Esophagus muscularis mucosa (tissue), 4 donors: Measurements from ENCODE around the gene LRCOL1. TPM values are rescaled to one million over a fixed set of nuclear protein-coding genes. Genes with fewer than 3 reads are reported as not detected.

Experiments
- DNase-seq: peaks from one replicate; pipeline ENCODE4 v3.0.0-alpha.2; 2017; ENCODE audit errors: extremely low spot score
- H3K27ac ChIP-seq, 4 donors: fragments of 200-600 bp; sonication (generic); replicated peaks in 1 of 4; 1 replicate in 3 of 4; 2 replicates in 1 of 4; pipeline ENCODE4 v1.5.1; 2016 to 2019; ENCODE audit warnings: mild to moderate bottlenecking in 1 of 4
- H3K27me3 ChIP-seq, 4 donors: fragments of 200-600 bp; sonication (generic); one replicate each; pipeline versions ENCODE4 v1.5.1 to v1.6.0; 2016 to 2019
- H3K36me3 ChIP-seq, 4 donors: fragments of 200-600 bp; sonication (generic); one replicate each; pipeline ENCODE4 v1.5.1; 2016 to 2019
- H3K4me1 ChIP-seq, 4 donors: fragments of 200-600 bp; sonication (generic); one replicate each; pipeline ENCODE4 v1.5.1; 2016 to 2019
- H3K4me3 ChIP-seq, 4 donors: fragments of 200-600 bp; sonication (generic); 1 replicate in 2 of 4; 2 replicates in 2 of 4; pipeline ENCODE4 v1.5.1; 2016 to 2019; ENCODE audit warnings: mild to moderate bottlenecking in 4 of 4, moderate library complexity in 1 of 4
- H3K9me3 ChIP-seq, 4 donors: fragments of 200-600 bp; sonication (generic); 1 replicate in 3 of 4; 2 replicates in 1 of 4; pipeline ENCODE4 v1.5.1; 2016 to 2019
- EP300 ChIP-seq: sonication (generic); formaldehyde crosslinking; IDR thresholded peaks from one replicate; pipeline ENCODE4 v1.6.1; 2017; ENCODE audit warnings: antibody characterized with exemption
- POLR2A ChIP-seq: fragments of 450-650 bp; IDR thresholded peaks from one replicate; pipeline ENCODE4 v1.6.1; 2017; ENCODE audit warnings: antibody characterized with exemption, moderate library complexity, mild to moderate bottlenecking, low read depth
- POLR2AphosphoS5 ChIP-seq, 2 donors: sonication (generic); formaldehyde crosslinking; IDR thresholded peaks; one replicate each; pipeline ENCODE4 v1.6.1; 2017; ENCODE audit warnings: antibody characterized with exemption in 2 of 2
- WGBS: methylation state at CpG from one replicate; pipeline ENCODE4 v1.1.5; 2018; 5-methylcytosine and 5-hydroxymethylcytosine counted together
- intact Hi-C: fragments of 100-400 bp; cut with DNase I; formaldehyde crosslinking; loops from one replicate; pipeline ENCODE4 v1.15.1; 2023
- total RNA-seq, 4 donors: library from RNA; depleted of rRNA; stranded (reverse); fragments of >200 nt; gene quantifications; one replicate each; pipeline versions ENCODE4 v1.1.0 to v1.2.1, GENCODE V29; 2016
- TF ChIP-seq, protein P1 (sequence below), 3 experiments: fragments of 200-600 bp in 2 of 3; fragments of 450-650 bp in 1 of 3; sonication (generic) in 2 of 3; IDR thresholded peaks; one replicate each; pipeline ENCODE4 v1.5.1; 2017 to 2019; ENCODE audit warnings: antibody characterized with exemption in 3 of 3, mild to moderate bottlenecking in 2 of 3, moderate library complexity in 1 of 3

The LRCOL1 gene
- total RNA-seq, 4 donors from 2014 or later, result not detected

DNA sequence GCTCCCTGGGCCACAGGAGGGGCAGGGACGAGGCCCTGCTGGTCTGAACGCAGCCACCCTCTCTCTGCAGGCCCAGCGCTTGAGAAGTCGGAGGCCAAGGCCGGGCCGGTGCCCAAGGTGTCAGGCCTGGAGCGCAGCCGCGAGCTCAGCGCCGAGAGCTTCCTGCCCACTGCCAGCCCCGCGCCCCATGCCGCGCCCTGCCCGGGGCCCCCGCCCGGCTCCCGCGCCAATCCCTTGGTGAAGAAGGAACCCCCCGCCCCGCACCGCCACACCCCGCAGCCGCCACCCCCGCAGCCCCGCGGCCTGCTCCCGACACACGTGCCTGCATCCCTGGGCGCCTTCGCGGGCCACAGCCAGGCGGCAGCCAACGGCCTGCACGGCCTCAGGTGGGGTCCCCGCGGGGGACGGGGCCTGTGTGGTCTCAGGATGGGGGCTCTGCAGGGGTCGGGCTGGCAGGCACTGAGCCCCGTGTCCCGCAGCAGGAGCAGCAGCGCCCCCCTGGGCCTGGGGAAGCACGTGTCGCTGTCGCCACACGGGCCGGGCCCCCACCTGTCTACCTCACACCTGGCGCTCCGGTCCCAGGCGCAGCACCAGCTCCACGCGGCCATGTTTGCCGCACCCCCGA, 40.4 kb downstream of the LRCOL1 start:
- no peaks in the 10 kb centered on the region for H3K9me3 ChIP-seq
- intact Hi-C loops, result no loop called here
- H3K4me1 ChIP-seq, result no peaks in the 10 kb centered on the region
- H3K27me3 ChIP-seq, result no peaks in the 10 kb centered on the region
- no peak overlapping the region for H3K4me3 ChIP-seq
- 92% methylated on average over 18 of the region's 55 CpGs for WGBS
- no peak overlapping the region for H3K27ac ChIP-seq
- DNase-seq, result no peak
- TF ChIP-seq POLR2AphosphoS5 (IDR thresholded peaks at IDR 0.05), result no peak
- TF ChIP-seq, protein P1, sequence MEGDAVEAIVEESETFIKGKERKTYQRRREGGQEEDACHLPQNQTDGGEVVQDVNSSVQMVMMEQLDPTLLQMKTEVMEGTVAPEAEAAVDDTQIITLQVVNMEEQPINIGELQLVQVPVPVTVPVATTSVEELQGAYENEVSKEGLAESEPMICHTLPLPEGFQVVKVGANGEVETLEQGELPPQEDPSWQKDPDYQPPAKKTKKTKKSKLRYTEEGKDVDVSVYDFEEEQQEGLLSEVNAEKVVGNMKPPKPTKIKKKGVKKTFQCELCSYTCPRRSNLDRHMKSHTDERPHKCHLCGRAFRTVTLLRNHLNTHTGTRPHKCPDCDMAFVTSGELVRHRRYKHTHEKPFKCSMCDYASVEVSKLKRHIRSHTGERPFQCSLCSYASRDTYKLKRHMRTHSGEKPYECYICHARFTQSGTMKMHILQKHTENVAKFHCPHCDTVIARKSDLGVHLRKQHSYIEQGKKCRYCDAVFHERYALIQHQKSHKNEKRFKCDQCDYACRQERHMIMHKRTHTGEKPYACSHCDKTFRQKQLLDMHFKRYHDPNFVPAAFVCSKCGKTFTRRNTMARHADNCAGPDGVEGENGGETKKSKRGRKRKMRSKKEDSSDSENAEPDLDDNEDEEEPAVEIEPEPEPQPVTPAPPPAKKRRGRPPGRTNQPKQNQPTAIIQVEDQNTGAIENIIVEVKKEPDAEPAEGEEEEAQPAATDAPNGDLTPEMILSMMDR (IDR thresholded peaks at IDR 0.05), result no peak
- TF ChIP-seq EP300, result no peak
- no peak for TF ChIP-seq POLR2A
- H3K36me3 ChIP-seq, result peaks cover 14 to 94% (median 71%) of the 10 kb centered on the region in 4 donors

DNA sequence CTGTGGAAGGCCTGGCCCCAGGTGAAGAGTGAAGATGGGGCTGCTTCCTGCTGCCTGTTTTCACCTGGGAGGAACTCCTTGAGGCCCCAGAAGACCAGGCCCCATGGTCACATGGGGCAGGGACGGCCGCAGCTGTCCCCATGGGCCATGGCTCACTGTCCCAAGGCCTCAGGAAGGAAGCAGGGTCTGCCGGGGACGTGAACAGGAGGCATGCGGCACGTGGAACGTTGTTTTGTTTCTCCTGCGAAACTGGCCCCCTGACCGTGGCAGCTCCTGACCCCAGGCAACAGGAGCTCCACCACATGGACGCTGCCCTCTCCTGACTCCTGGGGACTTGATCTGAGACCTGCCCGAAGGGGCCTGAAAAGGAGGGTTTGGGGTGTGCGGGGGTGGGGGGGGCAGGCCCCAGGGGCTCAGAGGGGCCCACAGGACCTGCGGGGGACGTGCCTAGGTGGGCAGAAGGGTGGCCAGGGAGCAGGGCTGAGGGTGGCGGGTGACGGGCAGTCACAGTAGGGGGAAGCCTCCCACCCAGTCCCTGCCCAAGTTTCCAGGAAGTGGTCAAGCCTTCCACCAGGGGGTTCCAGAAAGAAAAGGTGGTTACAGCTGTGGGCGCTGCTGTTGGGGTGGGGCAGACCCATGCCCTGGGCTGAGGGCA, 41.4 kb downstream of the LRCOL1 start:
- WGBS, result 87% methylated on average over 13 of the region's 17 CpGs
- Histone ChIP-seq H3K4me1 (no peaks in the 10 kb centered on the region), H3K36me3 (peaks cover 6 to 88% (median 61%) of the 10 kb centered on the region in 4 donors), H3K9me3 (no peaks in the 10 kb centered on the region), H3K27ac (no peak overlapping the region), H3K27me3 (no peaks in the 10 kb centered on the region), H3K4me3 (no peak overlapping the region)
- intact Hi-C loops, result no loop called here
- TF ChIP-seq, protein P1 (IDR thresholded peaks at IDR 0.05), result no peak
- TF ChIP-seq EP300, result no peak
- TF ChIP-seq POLR2A, result no peak
- TF ChIP-seq POLR2AphosphoS5 (IDR thresholded peaks at IDR 0.05), result no peak
- DNase-seq, result no peak

DNA sequence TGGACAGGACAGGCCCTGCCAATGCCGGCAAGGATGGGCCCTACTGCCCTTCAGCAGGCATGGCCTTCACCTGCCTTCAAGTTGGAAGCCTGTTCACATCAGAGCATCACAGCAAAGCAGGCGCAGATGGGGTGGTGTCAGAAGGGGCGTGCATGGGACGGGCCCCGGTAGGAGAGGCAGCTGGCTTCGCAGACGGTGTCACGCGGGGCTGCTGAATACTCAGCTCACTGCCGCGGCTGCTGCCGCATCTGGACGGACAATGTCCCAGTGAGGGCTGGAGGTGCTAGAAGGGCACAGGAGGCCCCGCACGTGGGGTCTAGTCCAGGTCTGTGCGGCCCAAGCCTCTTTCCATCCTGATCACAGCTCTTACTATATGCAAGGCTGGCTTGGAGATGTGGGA, 42.1 kb downstream of the LRCOL1 start:
- Histone ChIP-seq H3K9me3 (no peaks in the 10 kb centered on the region), H3K27ac (no peak overlapping the region), H3K36me3 (peaks cover 6 to 83% (median 55%) of the 10 kb centered on the region in 4 donors), H3K4me3 (no peak overlapping the region), H3K4me1 (no peaks in the 10 kb centered on the region), H3K27me3 (no peaks in the 10 kb centered on the region)
- 98% methylated on average over 16 of the region's 16 CpGs for WGBS
- DNase-seq, result no peak
- TF ChIP-seq, protein P1 (IDR thresholded peaks at IDR 0.05), result no peak
- no peak for TF ChIP-seq POLR2A
- no peak for TF ChIP-seq POLR2AphosphoS5 (IDR thresholded peaks at IDR 0.05)
- intact Hi-C loops, result no loop called here

DNA sequence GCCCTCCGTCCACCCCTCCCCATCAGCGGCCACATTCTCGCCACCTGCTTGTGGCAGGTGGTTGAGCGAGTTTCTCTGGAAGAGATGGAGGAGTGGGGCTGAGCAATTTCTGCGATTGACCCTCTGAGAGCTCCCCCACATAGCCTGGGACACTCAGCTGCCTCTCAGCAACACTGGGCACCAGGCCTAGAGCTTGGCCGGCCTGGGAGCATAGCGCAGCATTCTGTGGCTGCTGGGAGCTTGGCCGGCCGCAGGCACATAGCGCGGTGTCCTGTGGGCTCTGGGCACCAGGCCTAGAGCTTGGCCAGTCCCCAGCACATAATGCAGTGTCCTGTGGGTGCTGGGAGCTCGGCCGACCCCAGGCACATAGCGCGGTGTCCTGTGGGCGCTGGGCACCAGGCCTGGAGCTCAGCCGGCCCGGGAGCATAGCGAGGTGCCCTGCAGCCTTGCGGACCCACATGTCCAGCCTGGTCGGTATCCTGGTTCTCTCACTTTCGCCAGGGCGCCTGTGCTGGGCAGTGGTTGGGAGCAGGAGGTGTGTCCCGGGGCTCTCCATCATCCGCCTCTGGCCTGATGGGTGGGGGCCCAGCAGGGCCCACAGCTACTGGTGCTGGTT, 43.8 kb downstream of the LRCOL1 start:
- Histone ChIP-seq H3K36me3 (peaks cover 6 to 66% (median 39%) of the 10 kb centered on the region in 4 donors), H3K4me3 (no peak overlapping the region), H3K27ac (no peak overlapping the region), H3K9me3 (no peaks in the 10 kb centered on the region), H3K27me3 (no peaks in the 10 kb centered on the region), H3K4me1 (peaks cover 0 to 5% (median 2%) of the 10 kb centered on the region in 4 donors)
- no peak for DNase-seq
- intact Hi-C loops, result no loop called here
- no peak for TF ChIP-seq POLR2AphosphoS5 (IDR thresholded peaks at IDR 0.05)
- TF ChIP-seq, protein P1 (IDR thresholded peaks at IDR 0.05), result no peak
- TF ChIP-seq POLR2A, result no peak
- no peak for TF ChIP-seq EP300
- WGBS, result 99% methylated on average over 7 of the region's 25 CpGs
